HG03175 (cell line): ENCODE results near the gene CCNT1.
"Not testable (repeated sequence)": the region's sequence is repeated elsewhere in the genome, so short reads cannot be mapped to it uniquely, and the experiment has no call there.

ENCODE experiments used
- ATAC-seq: cut with Tn5 transposase; IDR thresholded peaks from one replicate; pipeline ENCODE4 v1.9.1; 2021; ENCODE audit warnings: mild to moderate bottlenecking, moderate library complexity; ENCODE audit not compliant: unreplicated experiment

Gene CCNT1

DNA sequence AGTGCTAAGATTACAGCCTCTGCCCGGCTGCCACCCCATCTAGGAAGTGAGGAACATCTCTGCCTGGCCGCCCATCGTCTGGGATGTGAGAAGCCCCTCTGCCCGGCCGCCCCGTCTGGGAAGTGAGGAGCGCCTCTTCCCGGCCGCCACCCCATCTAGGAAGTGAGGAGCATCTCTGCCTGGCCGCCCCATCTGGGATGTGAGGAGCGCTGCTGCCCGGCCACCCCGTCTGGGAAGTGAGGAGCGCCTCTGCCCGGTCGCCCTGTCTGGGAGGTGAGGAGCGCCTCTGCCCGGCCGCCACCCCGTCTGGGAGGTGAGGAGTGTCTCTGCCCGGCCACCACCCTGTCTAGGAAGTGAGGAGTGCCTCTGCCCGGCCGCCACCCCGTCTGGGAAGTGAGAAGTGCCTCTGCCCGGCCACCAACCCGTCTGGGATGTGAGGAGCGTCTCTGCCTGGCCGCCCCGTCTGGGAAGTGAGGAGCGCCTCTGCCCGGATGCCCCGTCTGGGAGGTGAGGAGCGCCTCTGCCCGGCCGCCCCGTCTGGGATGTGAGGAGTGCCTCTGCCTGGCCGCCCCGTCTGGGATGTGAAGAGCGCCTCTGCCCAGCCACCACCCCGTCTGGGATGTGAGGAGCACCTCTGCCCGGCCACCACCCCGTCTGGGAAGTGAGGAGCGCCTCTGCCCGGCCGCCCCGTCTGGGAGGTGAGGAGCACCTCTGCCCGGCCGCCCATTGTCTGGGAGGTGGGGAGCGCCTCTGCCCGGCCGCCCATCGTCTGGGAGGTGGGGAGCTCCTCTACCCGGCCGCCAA lies 74.6 kb downstream of the CCNT1 start:
- ATAC-seq = not testable (repeated sequence)

- ATAC-seq = no peak
Measured at GRCh38 chr12:48640854-48641253, 75.7 kb downstream of the CCNT1 start.

DNA sequence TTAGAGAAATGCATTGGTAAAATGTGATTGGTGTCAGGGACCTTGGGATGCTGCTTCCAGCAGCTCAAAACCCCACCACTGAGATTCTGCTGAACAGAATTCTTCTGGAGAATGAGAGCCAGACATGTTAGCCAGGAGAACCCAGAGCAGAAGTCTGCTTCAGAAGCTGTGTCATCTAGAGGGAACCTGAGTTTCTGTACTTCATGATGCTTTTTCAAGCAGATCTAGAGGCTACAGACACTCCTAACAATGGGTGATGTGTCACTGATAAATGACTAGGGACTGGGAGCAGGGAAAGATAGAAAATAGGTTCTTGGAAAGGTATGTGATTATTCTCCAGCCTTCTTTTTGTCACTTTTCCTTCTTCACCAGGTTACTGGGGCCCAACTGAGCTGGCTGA lies 76.1 kb downstream of the CCNT1 start:
- ATAC-seq = no peak
